Heart left ventricle (tissue), 13 donors: ENCODE results near the gene FAM221B.

Experiments
- CTCF ChIP-seq, 12 donors: fragments of 200-600 bp; sonication (generic) in 4 of 12; IDR thresholded peaks; one replicate each; pipeline versions ENCODE4 v1.5.0 to v1.8.0; 2018 to 2022; ENCODE audit warnings: antibody characterized with exemption in 12 of 12, mild to moderate bottlenecking in 5 of 12
- POLR2A ChIP-seq, 2 donors: fragments of 450-650 bp; IDR thresholded peaks; one replicate each; pipeline ENCODE4 v1.6.1; 2017; ENCODE audit warnings: antibody characterized with exemption in 2 of 2, mild to moderate bottlenecking in 2 of 2, moderate library complexity in 2 of 2
- donor health status: ischemic (EF 13 %, LVEDD 7.1; RV severe dilation, severe dysfunction).
- donor health status: DM: no; HTN: yes; CAD: no.
- donor health status: DM: no; HTN: no; CAD: no.
- donor health status: ischemic (EF 25% LVEDD 6.9; RV normal size, moderate dysfunction).
- donor health status: ischemic (EF 25% LVEDD 5.7; RV mildly dilated, moderate dysfunction).
- donor health status: ischemic (EF 35%, LVEDD 5.7; RV mildly dilated, moderate dysfunction).
- donor health status: nonischemic (EF 11% LVEDD 7.7; RV severe dilation, severe dysfunction).
- donor health status: DM: yes; HTN: yes; CAD: no.
- donor health status: PGD.
- donor health status: ischemic (EF 29% LVEDD 5.4; RV normal size, mild dysfunction).
- donor health status: nonischemic (EF 23%, LVEDD 6.1; RV moderate dilation, normal function).

- no peak for TF ChIP-seq CTCF (IDR thresholded peaks at IDR 0.05)
- TF ChIP-seq POLR2A (IDR thresholded peaks at IDR 0.05): no peak
Measured at GRCh38 chr9:35771943-35772342, 56.6 kb downstream of the FAM221B start.
